NCI-H345 treated with DMSO at 0.1 percent for 48 hours (cell line): ENCODE measurements around the gene RBBP8NL.
"Not testable (repeated sequence)": the region's sequence is repeated elsewhere in the genome, so short reads cannot be mapped to it uniquely, and the experiment has no call there.

ENCODE experiments used
- DNase-seq: peaks from one replicate; lab custom pipeline; 2025; ENCODE audit not compliant: unreplicated experiment; lab: John Stamatoyannopoulos, UW

RBBP8NL gene

DNA sequence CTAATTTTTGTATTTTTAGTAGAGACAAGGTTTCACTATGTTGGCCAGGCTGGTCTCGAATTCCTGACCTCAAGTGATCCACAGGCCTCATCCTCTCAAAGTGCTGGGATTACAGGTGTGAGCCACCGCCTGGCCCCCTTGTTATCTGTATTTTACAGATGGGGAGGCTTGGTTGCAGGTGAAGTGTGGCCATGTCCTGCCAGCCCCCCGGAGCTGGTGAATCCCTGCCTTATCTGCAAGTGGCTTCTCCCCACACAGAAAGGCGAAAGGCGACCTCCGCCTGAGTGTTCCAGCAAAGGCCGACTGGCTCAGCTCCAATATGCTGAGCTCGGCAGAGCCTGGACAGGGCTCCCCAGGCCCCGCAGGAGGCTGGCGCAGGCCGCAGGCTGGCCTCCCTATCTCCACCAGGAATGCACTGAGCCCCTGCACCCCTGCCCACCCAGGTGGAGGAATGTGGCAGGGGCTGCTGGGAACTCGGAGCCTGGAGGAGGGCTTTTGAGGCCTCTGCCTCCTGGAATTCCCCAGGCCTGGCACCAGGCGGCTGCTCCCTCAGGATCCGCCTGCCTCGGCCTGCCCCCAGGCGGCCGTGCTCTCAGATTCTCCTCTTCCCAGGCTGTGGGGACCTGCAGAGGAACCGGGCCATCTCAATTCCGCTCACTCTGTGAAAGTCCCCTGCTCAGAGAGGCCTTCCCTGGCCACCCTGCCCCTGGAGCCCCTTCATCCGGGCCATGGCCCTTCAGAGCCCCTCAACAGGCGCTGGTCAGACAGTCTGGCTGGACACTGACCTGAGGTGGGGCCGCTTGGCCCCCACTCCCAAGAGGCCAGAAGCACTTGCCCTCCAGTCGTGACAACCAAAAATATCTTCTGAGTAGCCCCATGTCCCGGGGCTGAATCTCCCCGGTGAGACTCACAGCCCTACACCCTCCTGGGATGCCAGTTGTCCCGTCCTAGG, 51.0 kb downstream of the RBBP8NL start:
- no peak for DNase-seq

DNA sequence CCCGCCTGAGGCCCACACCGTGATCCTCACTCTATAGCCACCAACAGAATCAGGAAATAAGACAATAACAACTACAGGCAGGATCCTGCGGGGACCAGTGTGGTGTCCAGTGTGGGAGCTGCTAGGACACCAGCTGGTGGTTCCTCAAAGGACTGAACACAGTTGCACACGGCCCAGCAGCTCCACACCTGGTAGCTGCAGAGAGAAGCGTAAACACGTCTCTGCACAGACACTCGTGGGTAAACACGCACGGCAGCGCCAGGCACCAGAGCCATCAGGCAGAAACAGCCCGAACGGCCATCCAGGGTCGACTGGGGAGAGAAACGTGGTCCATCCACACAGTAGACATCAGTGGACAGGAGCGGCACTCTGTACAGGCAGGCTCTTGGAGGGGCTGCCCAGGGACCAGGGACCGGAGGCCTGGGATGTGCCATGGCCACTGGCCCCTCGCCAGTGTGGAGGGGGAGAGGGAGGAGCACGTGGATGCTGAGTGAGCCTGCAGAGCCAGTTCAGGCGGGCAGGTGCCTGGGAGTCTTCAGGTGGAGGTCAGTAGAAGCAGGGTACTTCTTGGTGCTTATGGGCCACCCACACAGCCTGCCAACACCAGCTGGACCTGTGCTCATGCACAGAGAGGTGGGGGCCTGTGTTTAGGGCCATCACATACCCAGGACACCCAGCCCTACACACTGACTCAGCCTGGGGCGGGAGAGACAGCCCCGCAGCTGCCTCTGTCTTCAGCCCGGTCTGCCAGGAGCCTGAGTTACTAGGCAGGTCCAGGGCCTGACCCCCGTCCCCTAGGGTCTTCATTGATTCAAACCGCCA, 52.8 kb downstream of the RBBP8NL start:
- DNase-seq, result no peak

DNA sequence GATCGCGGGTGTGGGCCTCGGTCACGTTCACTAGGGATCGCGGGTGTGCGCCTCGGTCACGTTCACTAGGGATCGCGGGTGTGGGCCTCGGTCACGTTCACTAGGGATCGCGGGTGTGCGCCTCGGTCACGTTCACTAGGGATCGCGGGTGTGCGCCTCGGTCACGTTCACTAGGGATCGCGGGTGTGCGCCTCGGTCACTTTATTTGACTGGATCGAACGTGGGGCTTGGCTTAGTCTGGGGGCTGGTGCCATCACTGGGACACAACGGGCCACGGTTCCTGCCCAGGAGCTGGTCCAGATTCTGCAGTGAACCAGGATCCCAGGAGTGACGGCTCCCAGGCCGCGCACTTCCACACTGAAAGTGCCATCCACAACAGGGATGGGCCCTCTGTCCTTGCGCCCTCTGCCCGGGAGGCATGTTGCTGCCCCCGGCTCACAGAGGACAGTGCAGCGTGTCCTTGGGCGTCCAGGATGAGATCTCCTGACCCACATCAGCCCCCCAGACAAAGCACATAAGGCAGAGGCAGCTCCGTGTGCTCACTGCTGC, 53.6 kb downstream of the RBBP8NL start:
- DNase-seq, result not testable (repeated sequence)

DNA sequence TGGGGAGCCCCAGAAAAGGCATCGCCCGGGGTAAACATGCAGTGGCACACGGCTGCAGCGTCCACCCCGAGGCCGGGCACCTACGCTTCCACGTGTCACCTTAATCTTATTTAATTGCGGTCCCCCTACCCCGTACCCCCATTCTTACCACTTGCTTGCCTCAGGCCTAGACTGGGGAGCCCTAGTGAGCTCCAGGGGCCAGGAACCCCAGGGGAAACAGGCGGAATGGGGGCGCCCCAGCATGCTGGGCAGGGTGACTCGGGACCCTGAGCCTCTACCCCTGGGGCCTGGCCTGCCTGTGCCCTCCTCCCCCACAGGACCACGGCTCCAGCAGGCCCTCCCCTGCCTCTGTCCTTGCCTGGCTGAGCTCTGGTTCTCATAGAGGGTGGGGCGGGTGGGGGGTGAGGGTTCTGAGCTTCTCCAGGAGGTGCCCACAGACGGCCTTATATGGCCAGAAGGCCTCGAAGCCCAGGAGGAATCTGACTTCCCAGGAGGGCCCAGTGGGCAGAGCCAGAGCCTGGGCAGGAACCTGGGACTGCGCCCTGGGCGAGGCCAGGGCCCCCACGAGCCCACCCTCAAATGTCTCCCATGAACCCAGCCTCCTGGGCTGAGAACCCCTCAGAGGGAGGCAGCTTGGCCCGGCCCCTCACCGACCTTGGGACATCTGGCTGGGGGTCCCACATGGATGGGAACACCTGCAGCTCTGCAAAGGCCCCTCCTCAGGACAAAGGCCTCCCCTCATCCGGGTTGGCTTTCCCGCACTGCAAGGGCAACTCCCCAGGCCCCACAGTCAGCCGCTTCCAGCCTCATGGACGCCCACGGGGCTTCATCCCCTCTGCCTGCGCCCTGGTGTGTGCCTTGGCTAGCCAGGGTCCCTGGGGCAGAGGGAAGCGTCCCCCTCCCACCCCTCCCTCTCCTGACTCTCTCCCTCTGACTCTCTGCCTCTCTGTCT, 55.0 kb downstream of the RBBP8NL start:
- no peak for DNase-seq

DNA sequence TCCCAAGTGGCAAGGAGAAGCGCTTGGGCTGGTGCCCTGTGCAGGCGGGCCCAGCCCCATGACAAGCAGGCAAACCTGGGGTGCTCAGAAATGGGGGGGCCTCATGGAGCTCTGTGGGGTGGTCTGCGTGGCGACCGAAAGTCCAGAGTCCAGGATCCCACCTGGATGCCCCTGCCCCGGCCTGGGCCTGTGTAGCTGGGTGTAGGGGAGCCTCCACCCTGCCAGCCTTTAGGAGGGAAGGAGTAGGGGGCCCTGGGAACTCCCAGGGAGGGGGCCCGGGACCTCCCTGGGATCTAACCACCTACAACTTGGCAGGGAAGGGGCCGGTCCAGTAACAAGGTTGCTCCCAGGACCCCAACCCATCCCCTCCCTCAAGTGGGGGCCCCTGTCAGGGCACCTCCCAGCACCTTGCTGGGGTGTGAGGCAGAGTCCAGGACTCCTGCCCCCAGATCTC, 55.7 kb downstream of the RBBP8NL start:
- DNase-seq, result no peak

DNA sequence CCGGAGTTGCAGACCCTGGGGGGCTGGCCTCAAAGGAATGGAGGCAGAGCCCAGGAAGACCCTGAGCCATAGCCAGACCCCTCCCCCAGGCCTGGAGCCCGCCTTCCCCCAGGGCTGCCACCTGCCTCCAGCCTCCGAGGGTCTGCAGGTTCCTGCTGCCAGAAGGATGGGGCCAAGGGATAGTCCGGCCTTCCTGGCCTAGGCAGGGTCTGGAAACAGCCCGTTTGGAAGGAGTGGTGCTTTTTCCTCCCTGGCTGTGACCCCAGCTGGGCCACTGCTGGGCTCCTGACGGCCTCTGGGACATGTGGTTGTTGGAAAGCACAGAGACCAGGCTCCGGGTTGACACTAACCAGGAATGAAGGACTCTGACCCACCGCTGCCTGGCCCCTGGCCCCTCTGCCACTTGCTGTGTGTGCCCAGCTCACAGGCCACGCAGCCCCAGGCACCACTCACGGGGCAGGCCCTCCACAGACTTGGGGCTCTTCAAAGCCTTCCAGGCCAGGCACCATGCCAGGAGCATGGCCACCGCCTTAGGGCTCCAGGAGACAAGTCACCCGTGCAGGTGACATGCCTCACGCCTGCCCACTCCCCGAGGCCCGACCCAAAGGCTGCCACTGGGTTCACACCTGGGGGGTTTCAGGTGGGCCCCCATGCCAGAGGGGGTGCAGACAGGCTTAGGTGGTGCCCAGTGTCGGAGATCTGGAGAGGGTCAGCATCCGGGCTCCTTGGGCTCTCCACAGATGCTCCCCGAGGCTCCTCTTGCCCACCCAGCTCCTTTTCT, 56.3 kb downstream of the RBBP8NL start:
- DNase-seq, result no peak

DNA sequence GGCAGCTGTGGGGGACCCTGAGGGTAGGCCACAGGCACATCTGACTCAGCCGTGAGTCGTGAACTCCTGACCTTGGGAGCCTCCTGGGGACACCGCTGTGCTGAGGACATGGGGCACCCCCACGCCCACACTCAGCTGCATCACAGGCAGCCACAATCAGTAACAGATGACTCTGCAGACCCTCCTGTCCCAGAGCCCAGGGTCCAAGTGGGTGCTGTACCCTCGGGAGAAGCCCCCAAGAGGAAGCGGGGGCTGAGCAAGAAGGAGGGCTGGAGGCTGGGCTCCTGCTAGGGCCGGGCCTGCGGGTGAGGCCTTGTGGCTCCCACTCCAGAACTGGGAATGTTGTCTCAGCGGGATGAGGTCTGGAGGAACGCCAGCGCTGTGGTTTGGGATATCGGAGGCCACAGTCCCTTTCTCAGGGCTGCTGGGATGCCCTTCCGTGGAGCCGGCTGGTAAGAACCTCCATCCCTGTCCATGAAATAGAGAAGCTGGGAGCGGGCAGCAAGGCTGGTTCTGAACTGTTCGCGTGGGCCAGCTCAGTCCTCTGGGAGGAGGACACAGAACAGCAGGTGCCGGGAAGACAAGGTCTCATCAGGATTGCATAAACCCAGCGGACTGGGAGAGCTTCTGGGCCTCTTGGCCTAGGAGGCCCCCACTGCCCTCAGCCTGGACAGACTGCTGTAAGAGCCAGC, 57.1 kb downstream of the RBBP8NL start:
- DNase-seq, result no peak

DNA sequence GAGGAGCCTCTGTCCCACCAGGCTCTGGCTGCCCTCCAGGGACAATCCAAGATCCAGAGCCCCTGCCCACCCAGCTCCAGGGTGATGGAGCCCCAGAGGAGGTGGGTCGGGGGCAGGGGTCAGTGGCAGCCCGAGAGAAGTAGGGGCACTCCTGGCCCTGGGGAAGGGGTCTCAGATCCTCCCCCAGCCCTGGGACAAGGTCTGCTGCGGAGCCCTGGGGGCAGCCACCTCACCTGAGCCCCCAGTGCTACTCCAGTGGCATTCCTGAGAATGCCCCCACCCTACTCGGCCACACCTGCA, 57.6 kb downstream of the RBBP8NL start:
- DNase-seq, result no peak

DNA sequence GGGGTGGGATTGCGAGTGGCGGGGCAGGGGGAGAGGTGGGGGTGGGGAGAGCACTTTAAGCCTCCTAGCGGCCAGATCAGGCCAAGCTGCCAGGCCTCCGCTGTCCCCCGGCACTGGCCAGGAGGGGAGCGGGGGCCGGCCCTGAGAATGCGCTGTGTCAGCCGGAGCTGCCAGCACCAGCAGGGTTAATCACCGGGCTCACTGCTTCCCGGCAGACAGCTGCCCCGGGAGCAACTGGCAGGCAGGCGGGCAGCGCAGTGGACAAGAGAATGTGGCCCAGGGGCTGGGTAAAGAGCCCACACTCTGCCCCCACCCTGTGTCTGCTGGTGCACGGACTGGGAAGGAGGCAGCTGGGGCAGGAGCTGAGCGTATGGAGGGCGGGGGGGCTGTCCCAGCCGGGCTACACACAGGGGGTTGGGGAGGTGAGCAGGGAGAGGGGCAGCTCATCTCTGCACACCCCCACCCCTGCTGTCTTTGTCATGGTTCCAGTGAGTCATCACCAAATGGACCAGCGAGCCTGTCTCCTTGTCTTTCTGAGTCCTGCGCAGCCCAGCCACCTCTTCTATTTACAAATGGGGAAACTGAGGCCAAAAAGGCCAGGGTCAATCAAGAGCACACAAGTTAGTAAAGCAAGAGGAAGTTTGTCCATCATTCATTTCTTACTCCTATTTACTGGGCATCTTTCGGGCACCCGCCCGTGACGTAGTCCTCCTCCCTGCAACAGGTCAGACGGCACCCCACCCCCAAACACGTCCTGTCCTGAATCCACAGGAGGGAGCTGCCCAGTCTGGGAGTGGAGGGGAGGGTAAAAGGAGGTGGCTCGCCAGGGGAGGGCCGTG, 58.1 kb downstream of the RBBP8NL start:
- DNase-seq, result no peak

DNA sequence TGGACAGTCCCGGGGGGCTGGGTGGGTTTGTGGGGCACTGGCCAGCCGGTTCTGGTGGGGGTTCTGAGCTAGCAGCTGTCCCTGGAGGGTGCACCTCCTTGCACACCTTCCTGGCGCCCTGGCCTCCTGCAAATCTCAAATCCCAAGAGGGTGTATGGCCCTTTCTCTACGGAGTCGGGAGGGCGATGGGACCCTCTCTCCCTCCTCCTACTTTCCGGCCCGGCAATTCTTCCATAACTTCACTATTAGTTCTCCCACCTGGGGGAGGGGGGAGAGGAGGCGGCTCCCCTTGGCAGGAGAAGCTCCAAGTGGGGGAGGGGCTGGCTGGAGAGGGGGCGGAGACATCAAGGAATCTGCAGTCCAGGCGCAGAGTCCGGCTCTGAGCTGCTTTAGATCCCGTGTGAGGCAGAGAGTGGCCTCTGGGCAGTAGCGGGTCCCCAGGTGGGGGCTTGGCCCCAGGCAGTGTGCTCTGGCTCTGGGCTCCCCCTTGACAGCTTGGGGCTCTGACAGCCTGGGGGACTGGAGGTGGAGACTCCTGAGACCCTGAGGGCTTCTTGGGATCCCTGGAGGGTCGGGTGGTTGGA, 58.9 kb downstream of the RBBP8NL start:
- DNase-seq, result no peak

DNA sequence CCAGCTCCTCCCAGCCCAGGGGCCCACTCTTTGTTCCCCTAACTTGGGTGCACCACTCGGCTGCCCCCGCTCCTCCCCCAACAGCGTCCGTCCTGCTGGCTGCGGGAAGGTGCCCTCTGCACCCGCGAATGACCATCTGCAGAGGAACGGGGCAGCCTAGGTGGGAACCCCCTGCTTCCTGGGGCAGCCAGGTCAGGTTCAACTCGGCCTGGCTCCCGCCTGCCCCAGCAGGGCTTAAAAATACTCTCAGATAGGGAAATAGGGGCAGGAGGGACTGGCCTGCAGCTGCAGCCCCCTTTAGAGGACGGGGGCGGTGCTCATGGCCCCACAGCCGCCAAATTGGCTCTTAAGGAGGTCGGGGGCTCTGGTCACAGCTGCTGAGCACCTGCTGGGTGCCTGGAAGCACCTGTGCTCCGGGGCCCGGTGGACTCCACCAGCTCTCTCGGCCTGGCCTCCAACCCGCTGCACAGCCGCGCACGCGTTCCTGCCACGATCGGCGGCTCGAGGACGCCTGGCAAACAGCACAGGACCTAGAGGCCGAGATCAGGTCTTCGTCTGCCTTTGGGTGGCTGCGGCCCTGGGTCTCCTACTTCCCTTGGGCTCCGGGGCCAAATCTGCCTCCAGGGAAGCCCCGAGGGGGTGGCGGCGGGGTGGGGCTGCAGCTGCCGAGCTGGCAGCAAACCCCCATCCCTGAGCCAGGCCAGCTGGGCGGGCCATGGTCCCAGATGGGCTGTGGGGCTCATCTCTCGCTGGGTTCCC, 59.5 kb downstream of the RBBP8NL start:
- peak; percentile 48 for DNase-seq

DNA sequence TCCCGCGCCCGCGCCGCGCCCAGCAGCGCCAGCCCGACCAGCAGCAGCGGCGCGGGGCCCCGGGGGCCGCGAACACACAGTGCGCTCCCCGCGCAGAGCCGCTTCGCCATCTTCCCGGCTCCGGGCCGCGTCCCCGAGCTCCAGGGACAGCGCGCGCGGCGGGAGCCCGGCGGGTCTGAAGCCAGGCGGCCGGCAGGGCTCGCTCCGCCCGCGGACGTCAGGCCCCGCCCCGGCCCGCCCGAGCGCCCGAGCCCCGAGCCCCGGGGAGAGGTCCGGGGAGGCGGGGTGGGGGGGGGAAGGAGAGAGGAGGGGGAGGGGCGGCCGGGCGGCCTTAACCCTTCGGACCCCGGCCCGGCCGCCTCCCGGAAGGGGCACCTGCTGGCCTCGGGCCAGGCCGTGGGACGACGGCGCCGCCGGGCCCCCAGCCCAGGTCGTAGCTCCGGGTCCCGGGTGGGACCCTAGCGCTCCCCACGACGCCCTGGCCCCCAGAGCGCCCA, 60.2 kb downstream of the RBBP8NL start, which contains the start of gene LAMA5:
Gene LAMA5 (minus strand): TSS at position 177 of the 497 bp plus-strand sequence. CDS start 67 bp downstream, at position 110.
- no peak for DNase-seq

DNA sequence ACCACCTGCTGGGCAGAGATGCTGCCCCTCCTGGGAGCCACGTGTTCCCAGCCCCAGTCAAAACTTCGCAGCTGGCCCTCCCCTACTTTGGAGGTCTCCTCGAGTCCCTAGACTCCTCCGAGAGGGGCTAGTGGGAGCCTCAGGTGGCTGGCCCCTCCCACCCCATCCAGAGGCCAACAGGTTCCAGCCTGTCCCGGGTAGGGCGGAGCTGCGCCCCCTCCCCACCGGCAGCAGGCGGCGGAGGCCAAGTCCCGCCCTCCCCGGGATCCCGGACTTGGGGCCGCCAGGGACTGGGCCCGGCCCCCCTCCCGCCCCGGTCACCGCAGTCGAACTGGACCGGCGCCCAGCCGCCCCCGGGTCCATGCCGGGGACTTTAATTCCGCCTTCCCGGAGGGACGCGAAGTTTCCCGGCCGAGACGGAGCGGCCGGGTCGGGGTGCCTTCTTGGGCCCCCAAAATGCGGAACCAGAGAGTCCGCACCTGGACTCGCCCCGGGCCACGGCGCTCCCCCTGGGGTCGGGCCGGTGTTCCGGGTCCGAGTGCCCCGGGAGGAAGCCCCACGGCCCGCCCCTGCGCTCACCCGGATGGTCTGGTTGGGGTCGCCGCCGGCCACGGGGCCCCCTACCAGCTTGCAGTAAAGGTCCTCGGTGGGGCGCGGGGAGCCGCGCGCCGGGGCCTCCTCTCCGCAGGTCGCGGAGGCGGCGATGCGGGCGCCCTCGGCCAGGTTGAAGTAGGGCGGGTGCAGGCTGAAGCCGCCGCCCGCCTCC, 60.8 kb downstream of the RBBP8NL start:
- DNase-seq, result peak; percentile 43

DNA sequence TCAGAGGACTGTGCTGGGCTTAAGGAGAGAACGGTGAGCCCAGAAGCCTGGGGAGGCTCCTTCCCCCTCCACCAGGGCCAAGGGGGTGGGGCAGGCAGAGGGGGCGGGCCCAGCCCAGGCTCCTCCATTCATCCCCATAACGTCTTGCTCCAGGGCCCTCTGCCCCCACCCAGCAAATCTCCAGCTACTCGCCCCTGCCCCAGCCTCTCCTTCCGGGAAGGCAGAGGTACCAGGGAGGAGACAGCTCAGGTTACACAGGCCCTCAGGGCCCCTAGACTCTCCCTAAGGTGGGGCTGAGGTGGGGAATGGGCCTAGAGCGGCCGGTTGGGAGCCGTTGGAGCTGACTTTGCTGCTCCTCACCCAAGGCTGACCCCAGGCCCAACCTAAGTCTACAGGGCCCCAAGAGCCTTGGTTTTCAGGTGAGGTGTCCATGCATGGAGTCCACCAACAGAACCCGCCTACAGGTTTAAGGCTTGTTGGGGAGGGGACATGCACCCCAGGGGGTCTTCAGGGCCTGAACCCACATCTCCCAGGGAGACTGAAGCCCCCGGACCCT, 61.4 kb downstream of the RBBP8NL start:
- DNase-seq, result no peak

DNA sequence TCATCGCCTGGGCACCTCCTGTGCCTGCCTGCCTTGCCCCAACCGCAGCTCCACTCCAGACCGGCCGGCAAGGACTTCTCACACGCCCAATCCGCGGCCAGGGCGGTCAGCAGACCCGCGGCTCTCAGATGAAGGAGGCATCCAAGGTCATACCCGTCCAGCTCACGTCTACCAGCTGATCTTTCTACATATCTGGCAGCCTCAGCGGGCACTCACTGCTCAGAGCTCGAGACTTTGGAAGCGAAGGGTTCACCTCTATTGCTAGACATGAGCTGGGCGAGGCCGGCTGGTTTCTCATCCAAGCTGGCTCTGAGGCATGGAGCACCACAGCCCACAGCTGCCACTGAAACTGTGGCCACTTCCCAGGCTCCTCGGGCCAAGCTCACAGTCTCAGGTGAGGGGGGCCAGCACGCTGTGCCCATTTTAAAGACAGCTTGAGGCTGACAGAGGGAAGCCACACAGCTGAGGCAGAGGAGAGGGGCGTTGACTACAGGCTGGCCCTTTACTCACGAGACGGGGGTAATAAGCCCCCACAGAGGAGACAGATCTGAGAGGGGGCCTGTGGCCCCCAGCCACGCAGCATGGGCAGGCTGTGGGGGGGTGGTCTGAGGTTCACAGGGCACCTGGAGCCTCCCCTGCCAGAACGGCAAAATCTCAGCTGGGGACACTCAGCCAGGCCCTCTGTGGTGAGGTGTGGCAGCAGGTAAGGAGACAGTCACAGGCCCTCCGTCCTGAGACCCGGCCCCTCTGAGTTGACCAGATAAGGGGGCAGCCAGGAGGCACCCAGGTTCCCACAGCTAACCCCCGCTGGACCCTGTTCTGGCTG, 62.2 kb downstream of the RBBP8NL start:
- no peak for DNase-seq
